GM12878 (cell line): Measurements from ENCODE around the gene CERCAM. TPM values are rescaled to one million over a fixed set of nuclear protein-coding genes. Genes with fewer than 3 reads are reported as not detected.

Experiments used
- ATAC-seq: fragments of 200-7000 bp; cut with Tn5 transposase; 3 replicates; pipeline ENCODE4 v1.9.1; 2020; ENCODE audit warnings: mild to moderate bottlenecking, moderate library complexity
- BruUV-seq: library from RNA; stranded (reverse); fragments of 400-500 nt; replicated peaks from 2 replicates; lab custom pipeline; 2021; lab: Mats Ljungman, UMichigan
- CTCF ChIA-PET: fragments of 300-600 bp; sonication (Branson Sonifier 250); formaldehyde crosslinking; extraction: SDS; loops from one replicate; lab custom pipeline; 2021; ENCODE audit warnings: inconsistent platforms; lab: Yijun Ruan, JAX
- POLR2A ChIA-PET: fragments of 350-600 bp; formaldehyde crosslinking; extraction: SDS; loops from one replicate; lab custom pipeline; 2021; ENCODE audit warnings: inconsistent platforms; lab: Charles Lee
- RAD21 ChIA-PET: fragments of 300-600 bp; sonication (Branson Sonifier 250); formaldehyde crosslinking; loops from one replicate; lab custom pipeline; 2023; ENCODE audit warnings: antibody characterized with exemption; ENCODE audit not compliant: unreplicated experiment; lab: Charles Lee
- SMC1A ChIA-PET: fragments of 300-600 bp; sonication (Branson Sonifier 250); formaldehyde crosslinking; loops from one replicate; lab custom pipeline; 2023; ENCODE audit not compliant: unreplicated experiment, uncharacterized antibody; lab: Charles Lee
- DNase-seq: peaks from one replicate; pipeline ENCODE4 v3.0.0-alpha.2; 2011; ENCODE audit warnings: low read depth, low spot score
- FAIRE-seq: peaks from 3 replicates; lab custom pipeline; 2011; peaks lifted over from hg19 to GRCh38; lab: Jason Lieb, UNC
- H2AFZ ChIP-seq: 2 replicates; pipeline ENCODE4 v1.6.0; 2011; ENCODE audit warnings: low read depth, low read length, control low read depth; ENCODE audit not compliant: control insufficient read depth
- H3K27ac ChIP-seq: 2 replicates; pipeline ENCODE4 v1.5.1; 2011; ENCODE audit warnings: control low read depth; ENCODE audit not compliant: control insufficient read depth, insufficient read depth
- H3K27me3 ChIP-seq, 2 experiments: replicated peaks in 1 of 2; 2 replicates each; pipeline versions ENCODE4 v1.6.0 to v1.6.1; 2011; ENCODE audit warnings: low read length in 1 of 2; ENCODE audit not compliant: control insufficient read depth in 2 of 2, insufficient read depth in 2 of 2
- H3K36me3 ChIP-seq, 2 experiments: 2 replicates each; pipeline ENCODE4 v1.5.1; 2011; ENCODE audit warnings: low read length in 1 of 2; ENCODE audit not compliant: control insufficient read depth in 2 of 2, insufficient read depth in 2 of 2
- H3K4me1 ChIP-seq: 2 replicates; pipeline ENCODE4 v1.6.1; 2011; ENCODE audit warnings: mild to moderate bottlenecking, low read length, moderate library complexity, mixed read lengths; ENCODE audit not compliant: control insufficient read depth, insufficient read depth
- H3K4me2 ChIP-seq: 2 replicates; pipeline ENCODE4 v1.6.0; 2011; ENCODE audit warnings: control low read depth; ENCODE audit not compliant: control insufficient read depth, insufficient read depth
- H3K4me3 ChIP-seq: fragments of 200-600 bp; sonication (generic); 2 replicates; pipeline ENCODE4 v1.5.1; 2016
- H3K79me2 ChIP-seq: 2 replicates; pipeline ENCODE4 v1.6.0; 2011; ENCODE audit warnings: low read length; ENCODE audit not compliant: control insufficient read depth, insufficient read depth
- H3K9ac ChIP-seq: 2 replicates; pipeline ENCODE4 v1.8.0; 2011; ENCODE audit warnings: low read length, control low read depth, mixed read lengths; ENCODE audit not compliant: control insufficient read depth, insufficient read depth
- H3K9me3 ChIP-seq: replicated peaks from 3 replicates; pipeline ENCODE4 v1.5.1; 2011; ENCODE audit warnings: mild to moderate bottlenecking, low read length; ENCODE audit not compliant: control insufficient read depth, insufficient read depth
- H4K20me1 ChIP-seq: 2 replicates; pipeline ENCODE4 v1.6.0; 2011; ENCODE audit not compliant: control insufficient read depth, insufficient read depth
- BACH1 ChIP-seq: fragments of 450-650 bp; IDR thresholded peaks from 2 replicates; pipeline ENCODE4 v1.6.1; 2017; ENCODE audit warnings: mild to moderate bottlenecking, borderline replicate concordance
- BHLHE40 ChIP-seq, 2 experiments: fragments of 450-650 bp in 1 of 2; IDR thresholded peaks; 2 replicates each; pipeline ENCODE4 v1.6.1; 2011 to 2017; ENCODE audit warnings: low read depth in 2 of 2, borderline replicate concordance in 1 of 2, improper control_type of control experiment in 1 of 2, low read length in 1 of 2, mild to moderate bottlenecking in 1 of 2
- CBFB ChIP-seq: IDR thresholded peaks from 2 replicates; pipeline ENCODE4 v1.6.1; 2016; ENCODE audit warnings: antibody characterized with exemption, low read depth
- CHD1 ChIP-seq: IDR thresholded peaks from 2 replicates; pipeline ENCODE4 v1.6.1; 2012; ENCODE audit warnings: low read depth, low read length, improper control_type of control experiment
- EGR1 ChIP-seq, 2 experiments: IDR thresholded peaks; 1 replicate in 1 of 2; 2 replicates in 1 of 2; pipeline ENCODE4 v1.6.1; 2011 to 2012; ENCODE audit warnings: low read depth in 2 of 2, low read length in 2 of 2, borderline replicate concordance in 1 of 2, mild to moderate bottlenecking in 1 of 2, moderate library complexity in 1 of 2
- FOS ChIP-seq: IDR thresholded peaks from 3 replicates; pipeline ENCODE4 v1.6.1; 2011; ENCODE audit warnings: borderline replicate concordance; ENCODE audit not compliant: insufficient read length; ENCODE audit errors: extremely low read depth
- MTA3 ChIP-seq: IDR thresholded peaks from 2 replicates; pipeline ENCODE4 v1.6.1; 2012; ENCODE audit warnings: low read length, inconsistent platforms, borderline replicate concordance
- MYB ChIP-seq: fragments of 150-350 bp; IDR thresholded peaks from 2 replicates; pipeline ENCODE4 v1.6.1; 2014; ENCODE audit warnings: mild to moderate bottlenecking, low read depth, low read length, borderline replicate concordance
- RUNX3 ChIP-seq: IDR thresholded peaks from 2 replicates; pipeline ENCODE4 v1.6.1; 2012; ENCODE audit warnings: low read length, inconsistent platforms
- SP1 ChIP-seq: IDR thresholded peaks from one replicate; pipeline ENCODE4 v1.6.1; 2011; ENCODE audit warnings: low read depth, low read length
- SPI1 ChIP-seq: IDR thresholded peaks from 2 replicates; pipeline ENCODE4 v1.6.1; 2011; ENCODE audit warnings: low read depth, mild to moderate bottlenecking, low read length, moderate library complexity, borderline replicate concordance; ENCODE audit not compliant: insufficient read depth
- ZNF384 ChIP-seq: IDR thresholded peaks from 2 replicates; pipeline ENCODE4 v1.6.1; 2012; ENCODE audit warnings: low read depth, mild to moderate bottlenecking, low read length, improper control_type of control experiment, borderline replicate concordance
- WGBS: methylation state at CpG from one replicate; pipeline ENCODE4 v1.1.6; 2016; ENCODE audit warnings: low lambda C conversion rate; ENCODE audit not compliant: insufficient replicate concordance, insufficient coverage; ENCODE audit errors: missing lambda C conversion rate; 5-methylcytosine and 5-hydroxymethylcytosine counted together
- in situ Hi-C: fragments of 300-500 bp; cut with MboI; formaldehyde crosslinking; loops from 9 replicates; pipeline ENCODE4 v1.14.3; 2018; ENCODE audit warnings: mixed read lengths
- intact Hi-C: fragments of 100-400 bp; cut with micrococcal nuclease; formaldehyde crosslinking; loops from one replicate; pipeline ENCODE4 v1.14.2; 2022; ENCODE audit not compliant: unreplicated experiment
- polyA plus RNA-seq, 11 experiments: library from polyadenylated mRNA; depleted of rRNA in 4 of 11; unstranded in 6 of 11; stranded (reverse) in 5 of 11; fragments of >200 nt; fragmentation: Nextera tagmentation in 4 of 11; fragmentation: Illumina TruSeq in 1 of 11; extraction: Ambion mirVana in 4 of 11; extraction: Trizol in 1 of 11; gene quantifications; 1 replicate in 1 of 11; 2 replicates in 10 of 11; pipeline versions ENCODE4 v1.2.1 to v1.2.3, GENCODE V29; 2011 to 2016; ENCODE audit warnings: inconsistent platforms in 2 of 11, missing spikeins in 2 of 11, low read depth in 1 of 11
- total RNA-seq, 4 experiments: library from RNA; depleted of rRNA in 3 of 4; stranded (reverse); fragments of >200 nt in 3 of 4; fragmentation: Illumina TruSeq in 1 of 4; extraction: Trizol in 1 of 4; gene quantifications; 2 replicates each; pipeline versions ENCODE4 v1.2.1 to v1.2.3, GENCODE V29; 2013 to 2021
- TF ChIP-seq, protein P1 (sequence below): fragments of 450-650 bp; IDR thresholded peaks from 2 replicates; pipeline ENCODE4 v1.6.1; 2017; ENCODE audit warnings: mild to moderate bottlenecking, low read depth, inconsistent platforms; ENCODE audit not compliant: poor library complexity, severe bottlenecking
- TF ChIP-seq, protein P2 (sequence below): IDR thresholded peaks from 2 replicates; pipeline ENCODE4 v1.6.1; 2012; ENCODE audit warnings: mild to moderate bottlenecking, low read depth, low read length

The CERCAM gene
- total and polyA plus RNA-seq, 10 of the 15 experiments (the other 5 are each of a cell fraction or from before 2014, with no cell fraction given): 0.05 to 6.7 (median 0.71) TPM

DNA sequence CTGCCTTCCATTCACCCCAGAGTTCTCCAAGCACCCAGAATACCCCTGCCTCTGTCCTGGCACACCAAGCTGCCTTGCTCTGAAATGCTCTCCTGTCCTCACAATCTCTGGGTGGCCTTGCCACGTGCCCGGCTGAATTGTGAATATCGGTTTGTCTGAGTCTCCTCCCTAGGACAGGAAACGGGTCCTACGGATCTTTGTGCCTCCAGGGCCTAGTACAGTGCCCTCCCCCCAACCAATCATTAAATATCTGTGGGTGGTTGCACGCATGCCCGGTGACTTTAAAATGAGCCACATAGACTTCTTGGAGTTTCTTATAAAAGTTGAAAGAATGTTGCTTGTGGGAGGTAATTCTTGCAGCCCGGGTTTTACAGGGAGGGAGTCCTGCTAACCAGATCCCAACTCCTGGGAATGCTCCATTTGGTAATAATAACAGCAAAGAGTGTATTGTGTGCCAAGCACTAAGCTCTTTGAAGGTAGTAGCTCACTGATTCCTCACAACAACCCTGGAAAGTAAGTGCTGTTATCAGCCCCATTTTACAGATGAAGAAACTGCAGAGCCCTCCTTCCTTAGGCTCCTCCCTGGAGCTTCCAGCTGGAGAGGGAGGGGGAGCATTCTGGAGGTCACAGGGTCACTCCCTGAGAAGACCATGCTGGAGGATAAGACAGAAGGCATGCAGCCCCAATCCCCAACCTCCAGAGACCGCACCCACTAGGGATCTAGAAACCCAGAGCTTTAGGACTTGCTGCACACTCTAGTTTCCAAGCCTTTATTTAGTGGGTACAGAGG lies 26.1 kb upstream of the CERCAM start:
- Histone ChIP-seq H3K9me3 (no peaks in the 10 kb centered on the region), H3K9ac (no peak overlapping the region), H2AFZ (no peak overlapping the region), H3K27me3 (no peaks in the 10 kb centered on the region; a peak in 1 of 4 replicates), H3K27ac (no peak overlapping the region), H3K79me2 (no peaks in the 10 kb centered on the region), H3K4me1 (no peaks in the 10 kb centered on the region), H3K4me2 (no peak overlapping the region), H3K4me3 (no peak overlapping the region), H4K20me1 (no peaks in the 10 kb centered on the region), H3K36me3 (peaks cover 0 to 8% of the 10 kb centered on the region in 2 experiments; a peak in 2 of 4 replicates)
- in situ Hi-C loops: no loop called here
- CTCF ChIA-PET: no interaction called here
- DNase-seq (no peak), ATAC-seq (no peak), FAIRE-seq (no peak)
- BruUV-seq: no TSS peak
- whole genome bisulfite sequencing: 54% methylated on average over 9 of the region's 9 CpGs
- TF ChIP-seq, protein P1, sequence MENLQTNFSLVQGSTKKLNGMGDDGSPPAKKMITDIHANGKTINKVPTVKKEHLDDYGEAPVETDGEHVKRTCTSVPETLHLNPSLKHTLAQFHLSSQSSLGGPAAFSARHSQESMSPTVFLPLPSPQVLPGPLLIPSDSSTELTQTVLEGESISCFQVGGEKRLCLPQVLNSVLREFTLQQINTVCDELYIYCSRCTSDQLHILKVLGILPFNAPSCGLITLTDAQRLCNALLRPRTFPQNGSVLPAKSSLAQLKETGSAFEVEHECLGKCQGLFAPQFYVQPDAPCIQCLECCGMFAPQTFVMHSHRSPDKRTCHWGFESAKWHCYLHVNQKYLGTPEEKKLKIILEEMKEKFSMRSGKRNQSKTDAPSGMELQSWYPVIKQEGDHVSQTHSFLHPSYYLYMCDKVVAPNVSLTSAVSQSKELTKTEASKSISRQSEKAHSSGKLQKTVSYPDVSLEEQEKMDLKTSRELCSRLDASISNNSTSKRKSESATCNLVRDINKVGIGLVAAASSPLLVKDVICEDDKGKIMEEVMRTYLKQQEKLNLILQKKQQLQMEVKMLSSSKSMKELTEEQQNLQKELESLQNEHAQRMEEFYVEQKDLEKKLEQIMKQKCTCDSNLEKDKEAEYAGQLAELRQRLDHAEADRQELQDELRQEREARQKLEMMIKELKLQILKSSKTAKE: no peak
- no peak for TF ChIP-seq CBFB
- no peak for TF ChIP-seq CHD1
- no peak for TF ChIP-seq RUNX3
- TF ChIP-seq EGR1 (IDR thresholded peaks at IDR 0.05; ENCODE audit: borderline replicate concordance in 1 of 2, low read depth in 2 of 2, low read length in 2 of 2): no peak
- no peak for TF ChIP-seq MTA3
- no peak for TF ChIP-seq BACH1
- no peak for TF ChIP-seq ZNF384
- TF ChIP-seq SP1: no peak
- no peak for TF ChIP-seq FOS
- no peak for TF ChIP-seq BHLHE40 (IDR thresholded peaks at IDR 0.05; ENCODE audit: borderline replicate concordance in 1 of 2, low read depth in 2 of 2, low read length in 1 of 2)
- no peak for TF ChIP-seq MYB
- TF ChIP-seq SPI1: no peak
- TF ChIP-seq, protein P2, sequence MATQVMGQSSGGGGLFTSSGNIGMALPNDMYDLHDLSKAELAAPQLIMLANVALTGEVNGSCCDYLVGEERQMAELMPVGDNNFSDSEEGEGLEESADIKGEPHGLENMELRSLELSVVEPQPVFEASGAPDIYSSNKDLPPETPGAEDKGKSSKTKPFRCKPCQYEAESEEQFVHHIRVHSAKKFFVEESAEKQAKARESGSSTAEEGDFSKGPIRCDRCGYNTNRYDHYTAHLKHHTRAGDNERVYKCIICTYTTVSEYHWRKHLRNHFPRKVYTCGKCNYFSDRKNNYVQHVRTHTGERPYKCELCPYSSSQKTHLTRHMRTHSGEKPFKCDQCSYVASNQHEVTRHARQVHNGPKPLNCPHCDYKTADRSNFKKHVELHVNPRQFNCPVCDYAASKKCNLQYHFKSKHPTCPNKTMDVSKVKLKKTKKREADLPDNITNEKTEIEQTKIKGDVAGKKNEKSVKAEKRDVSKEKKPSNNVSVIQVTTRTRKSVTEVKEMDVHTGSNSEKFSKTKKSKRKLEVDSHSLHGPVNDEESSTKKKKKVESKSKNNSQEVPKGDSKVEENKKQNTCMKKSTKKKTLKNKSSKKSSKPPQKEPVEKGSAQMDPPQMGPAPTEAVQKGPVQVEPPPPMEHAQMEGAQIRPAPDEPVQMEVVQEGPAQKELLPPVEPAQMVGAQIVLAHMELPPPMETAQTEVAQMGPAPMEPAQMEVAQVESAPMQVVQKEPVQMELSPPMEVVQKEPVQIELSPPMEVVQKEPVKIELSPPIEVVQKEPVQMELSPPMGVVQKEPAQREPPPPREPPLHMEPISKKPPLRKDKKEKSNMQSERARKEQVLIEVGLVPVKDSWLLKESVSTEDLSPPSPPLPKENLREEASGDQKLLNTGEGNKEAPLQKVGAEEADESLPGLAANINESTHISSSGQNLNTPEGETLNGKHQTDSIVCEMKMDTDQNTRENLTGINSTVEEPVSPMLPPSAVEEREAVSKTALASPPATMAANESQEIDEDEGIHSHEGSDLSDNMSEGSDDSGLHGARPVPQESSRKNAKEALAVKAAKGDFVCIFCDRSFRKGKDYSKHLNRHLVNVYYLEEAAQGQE: no peak
- intact Hi-C loops: no loop called here
- POLR2A ChIA-PET: no interaction called here
- SMC1A ChIA-PET: no interaction called here
- RAD21 ChIA-PET: no interaction called here
